Suppressor macrophage (primary cell): ENCODE data around the gene CTDSP2.
"Not testable (repeated sequence)": the region's sequence is repeated elsewhere in the genome, so short reads cannot be mapped to it uniquely, and the experiment has no call there.

Experiments used
- DNase-seq, 4 experiments: peaks; one replicate each; pipeline ENCODE4 v3.0.0-alpha.2; 2020 to 2022

Gene CTDSP2

DNA sequence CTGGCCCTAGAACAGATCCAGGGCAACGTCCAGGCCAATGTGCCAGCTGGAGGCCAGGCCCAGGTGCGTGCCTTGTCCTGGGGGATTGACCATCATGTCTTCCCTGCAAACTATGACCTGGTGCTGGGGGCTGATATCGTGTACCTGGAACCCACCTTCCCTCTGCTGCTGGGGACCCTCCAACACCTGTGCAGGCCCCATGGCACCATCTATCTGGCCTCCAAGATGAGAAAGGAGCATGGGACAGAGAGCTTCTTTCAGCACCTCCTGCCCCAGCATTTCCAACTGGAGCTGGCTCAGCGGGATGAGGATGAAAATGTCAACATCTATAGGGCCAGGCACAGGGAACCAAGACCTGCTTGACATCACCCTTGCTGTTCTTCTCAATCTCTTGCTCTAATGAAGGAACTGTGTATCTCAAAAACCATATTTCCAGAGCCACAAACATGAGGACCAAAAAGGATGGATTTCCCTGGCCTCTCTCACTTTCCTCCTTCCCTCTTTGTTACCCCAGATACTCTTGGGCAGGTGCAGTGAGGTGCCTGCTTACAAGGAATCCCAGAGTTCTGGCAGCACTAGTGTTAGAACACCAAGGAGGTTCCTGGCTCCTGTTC lies 66.1 kb downstream of the CTDSP2 start:
- no peak for DNase-seq

DNA sequence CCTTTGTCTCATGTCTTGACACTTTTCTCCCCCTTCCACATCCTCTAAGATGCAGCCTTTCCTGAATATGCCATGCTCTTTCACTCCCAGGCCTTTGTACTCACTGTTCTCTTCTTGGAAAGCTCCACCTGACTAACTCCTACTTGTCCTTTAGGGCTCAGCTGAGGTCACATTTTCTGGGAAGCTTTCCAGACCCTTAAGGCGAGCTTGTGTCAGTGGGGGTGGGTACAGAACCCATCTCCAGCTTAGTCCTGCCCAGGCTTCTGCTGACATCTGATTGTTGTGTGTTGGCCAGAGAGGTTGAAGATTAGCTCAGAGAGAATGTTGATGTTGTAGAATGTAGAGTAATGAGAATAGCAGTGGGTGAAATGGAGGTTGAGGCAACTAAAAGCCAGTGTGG lies 66.8 kb downstream of the CTDSP2 start:
- no peak for DNase-seq

DNA sequence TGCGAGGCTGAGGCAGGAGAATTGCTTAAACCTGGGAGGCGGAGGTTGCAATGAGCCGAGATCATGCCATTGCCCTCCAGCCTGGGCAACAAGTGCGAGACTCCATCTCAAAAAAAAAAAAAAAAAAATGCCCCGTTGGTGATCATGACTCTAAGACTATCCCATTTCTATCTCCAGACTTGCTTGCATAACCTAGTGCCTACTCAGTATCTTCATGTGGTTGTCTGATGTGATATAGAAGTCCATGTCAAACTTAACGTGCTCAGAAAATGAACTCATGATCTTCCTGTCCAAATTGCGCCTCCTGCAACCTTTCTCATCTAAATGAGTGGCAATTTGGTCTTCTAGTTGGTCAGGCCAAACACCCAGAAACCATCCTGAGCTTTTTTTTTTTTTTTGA lies 68.6 kb downstream of the CTDSP2 start:
- DNase-seq, result no peak

DNA sequence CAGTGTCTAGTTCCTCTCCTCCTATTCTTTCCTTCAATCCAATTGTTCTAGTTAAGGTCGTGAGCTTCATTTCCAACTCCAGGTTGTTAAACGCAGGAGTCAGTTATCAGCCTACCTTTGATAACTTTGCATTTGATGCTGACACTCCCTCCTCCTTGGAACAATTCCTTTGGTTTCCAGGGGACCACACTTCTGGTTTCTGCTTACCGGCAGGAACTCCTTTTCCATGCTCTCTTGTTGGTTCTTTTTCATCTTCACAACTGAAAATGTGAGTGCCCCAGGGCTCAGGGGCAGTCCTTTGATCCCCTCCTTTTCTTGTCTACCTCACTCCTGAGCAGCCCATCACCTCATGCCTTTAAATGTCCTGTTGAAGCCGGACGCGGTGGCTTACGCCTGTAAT lies 69.2 kb downstream of the CTDSP2 start:
- no peak for DNase-seq

DNA sequence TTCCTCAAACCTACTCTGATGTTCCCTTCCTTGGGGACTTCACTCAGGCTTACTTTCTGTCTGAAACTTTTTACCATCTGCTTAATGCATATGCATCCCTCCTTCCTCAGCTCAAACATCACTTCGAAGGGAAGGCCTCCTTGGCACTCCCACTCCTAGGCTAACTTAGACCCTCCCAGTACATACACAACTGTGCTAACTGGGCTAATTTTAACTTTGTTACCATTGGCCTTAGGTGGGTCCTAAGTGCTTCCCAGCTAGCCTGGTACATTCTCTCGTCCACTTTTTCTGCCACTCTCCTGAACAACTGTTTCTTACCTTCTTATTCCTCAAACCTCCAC lies 70.3 kb downstream of the CTDSP2 start:
- DNase-seq, result no peak

DNA sequence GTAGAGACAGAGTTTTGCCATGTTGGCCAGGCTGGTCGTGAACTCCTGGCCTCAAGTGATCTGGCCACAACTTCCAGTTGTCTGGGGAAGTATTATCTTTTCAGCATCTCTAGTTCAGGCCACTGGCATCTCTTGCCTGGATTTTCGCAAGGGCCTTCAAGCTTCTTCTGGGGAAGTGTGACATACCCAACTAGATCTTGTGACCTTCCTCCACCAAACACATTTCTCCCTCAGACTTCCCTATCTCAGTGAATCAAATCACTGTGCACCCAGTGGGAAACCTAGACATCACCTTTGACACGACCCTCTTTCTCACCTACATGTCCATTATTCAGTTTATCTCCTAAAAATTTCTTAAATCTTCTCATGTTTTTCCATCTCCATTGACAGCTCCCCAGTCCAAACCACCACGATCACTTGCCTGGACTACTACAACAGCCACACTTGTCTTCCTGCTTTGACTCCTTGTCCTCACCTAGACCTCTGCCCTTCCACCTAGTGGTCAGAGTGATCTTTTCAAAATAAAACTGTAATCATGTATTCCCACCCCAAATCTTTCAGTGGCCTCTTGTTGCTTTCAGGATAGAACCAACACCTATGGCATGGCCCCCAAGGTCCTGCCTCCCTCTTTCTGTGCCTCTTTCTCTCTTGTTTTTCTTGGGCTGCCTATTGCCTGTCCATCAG lies 70.8 kb downstream of the CTDSP2 start:
- peak; percentile 63 to 87 (median 80) for DNase-seq

DNA sequence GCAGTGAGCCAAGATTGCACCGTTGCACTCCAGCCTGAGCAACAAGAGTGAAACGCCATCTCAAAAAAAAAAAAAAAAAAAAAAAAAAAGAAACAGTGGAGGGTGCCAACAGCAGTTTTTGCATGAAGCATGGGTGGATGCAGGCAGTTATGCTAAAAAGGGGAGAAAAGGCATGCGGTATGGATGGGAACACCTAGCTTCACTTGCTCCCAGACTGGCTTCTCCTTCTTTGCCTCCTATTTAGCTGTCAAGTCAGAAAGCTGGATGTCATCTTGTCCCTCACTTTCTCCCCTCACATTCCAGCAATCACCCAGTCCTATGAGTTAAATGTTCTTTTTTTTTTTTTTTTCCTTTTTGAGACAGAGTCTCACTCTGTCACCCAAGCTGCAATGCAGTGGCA lies 71.5 kb downstream of the CTDSP2 start:
- no peak for DNase-seq

DNA sequence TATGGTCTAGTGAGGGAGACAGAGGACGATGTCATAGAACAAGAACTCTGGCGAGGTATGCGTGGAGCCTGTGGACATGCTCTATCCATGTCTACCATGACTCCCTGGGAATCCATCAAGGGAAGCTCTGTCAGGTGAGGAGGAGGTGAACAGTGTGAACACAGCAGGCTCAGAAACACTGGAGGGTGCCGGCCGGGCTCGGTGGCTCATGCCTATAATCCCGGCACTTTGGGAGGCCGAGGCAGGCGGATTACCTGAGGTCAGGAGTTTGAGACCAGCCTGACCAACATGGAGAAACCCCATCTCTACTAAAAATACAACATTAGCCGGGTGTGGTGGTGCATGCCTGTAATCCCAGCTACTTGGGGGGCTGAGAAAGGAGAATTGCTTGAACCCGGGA lies 71.9 kb downstream of the CTDSP2 start:
- not testable (repeated sequence) for DNase-seq

DNA sequence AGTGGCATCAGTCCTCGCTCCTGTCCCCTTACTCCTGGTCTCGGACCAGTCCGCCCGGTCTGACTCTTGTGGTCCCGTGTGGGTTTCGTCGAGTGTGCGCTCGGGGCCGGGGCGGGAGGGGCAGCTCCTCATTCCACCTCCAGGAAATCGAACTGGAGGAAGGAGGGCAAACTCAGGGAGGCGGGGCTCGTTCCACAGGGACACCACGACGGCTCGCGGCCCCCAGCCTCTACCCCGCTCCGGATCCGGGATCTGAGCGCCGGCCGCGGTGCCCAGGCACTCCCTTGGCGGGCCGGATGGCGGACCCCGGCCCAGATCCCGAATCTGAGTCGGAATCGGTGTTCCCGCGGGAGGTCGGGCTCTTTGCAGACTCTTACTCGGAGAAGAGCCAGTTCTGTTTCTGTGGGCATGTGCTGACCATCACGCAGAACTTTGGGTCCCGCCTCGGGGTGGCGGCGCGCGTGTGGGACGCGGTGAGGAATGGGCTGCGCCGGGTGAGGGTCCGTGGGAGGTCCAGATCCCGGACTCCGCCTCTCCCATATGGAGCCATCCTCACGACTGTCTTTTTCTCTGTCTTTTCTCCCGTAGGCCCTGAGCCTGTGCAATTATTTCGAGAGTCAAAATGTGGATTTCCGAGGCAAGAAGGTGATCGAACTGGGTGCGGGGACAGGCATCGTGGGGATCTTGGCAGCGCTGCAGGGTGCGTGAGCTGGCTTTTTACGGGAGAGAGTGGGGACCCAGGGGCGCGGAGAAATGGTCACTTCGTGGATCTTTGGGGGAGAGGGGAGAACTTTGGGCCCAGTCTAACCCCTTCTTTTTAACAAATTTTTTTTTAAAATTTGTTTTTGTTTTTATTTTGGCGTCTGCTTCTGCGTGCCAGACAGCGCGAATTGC lies 73.9 kb downstream of the CTDSP2 start, which contains the start of gene EEF1AKMT3:
Gene EEF1AKMT3 (plus strand): TSS at position 186 of the 894 bp plus-strand sequence. CDS start 111 bp downstream, at position 297.
- DNase-seq, result peak; percentile 55 to 77 (median 68)

DNA sequence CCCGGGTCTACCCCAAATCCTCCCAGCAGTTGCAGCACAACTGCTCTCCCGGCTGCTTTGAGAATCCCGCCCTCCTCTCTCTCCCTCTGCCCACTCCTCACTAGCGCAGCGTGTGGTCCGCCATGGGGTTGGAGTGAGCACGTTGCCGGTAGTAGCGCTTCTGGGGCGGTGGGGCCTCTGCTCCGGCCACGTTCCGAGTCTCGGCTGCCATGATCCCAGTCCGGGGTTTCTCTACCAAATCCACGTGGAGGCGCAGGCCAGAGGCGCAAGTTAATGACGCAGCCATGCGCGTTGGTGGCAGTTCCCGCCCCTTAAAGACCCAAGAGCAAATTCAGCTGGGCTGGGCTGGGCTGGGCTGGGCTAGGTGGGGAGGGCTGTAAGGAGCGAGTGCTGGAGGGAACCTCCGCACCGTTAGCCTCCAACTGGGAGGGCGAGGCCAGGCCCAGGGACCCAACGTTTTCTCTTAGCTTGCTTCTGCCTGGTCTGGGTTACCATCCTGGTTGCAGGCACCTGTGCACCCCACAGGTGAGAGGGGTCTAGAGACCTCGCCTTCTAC lies 74.6 kb downstream of the CTDSP2 start, which contains the start of gene METTL1:
Gene METTL1 (minus strand): TSS at position 233 of the 556 bp plus-strand sequence. CDS start 22 bp downstream, at position 211.
- DNase-seq, result peak; percentile 96 to 97 (median 96)

DNA sequence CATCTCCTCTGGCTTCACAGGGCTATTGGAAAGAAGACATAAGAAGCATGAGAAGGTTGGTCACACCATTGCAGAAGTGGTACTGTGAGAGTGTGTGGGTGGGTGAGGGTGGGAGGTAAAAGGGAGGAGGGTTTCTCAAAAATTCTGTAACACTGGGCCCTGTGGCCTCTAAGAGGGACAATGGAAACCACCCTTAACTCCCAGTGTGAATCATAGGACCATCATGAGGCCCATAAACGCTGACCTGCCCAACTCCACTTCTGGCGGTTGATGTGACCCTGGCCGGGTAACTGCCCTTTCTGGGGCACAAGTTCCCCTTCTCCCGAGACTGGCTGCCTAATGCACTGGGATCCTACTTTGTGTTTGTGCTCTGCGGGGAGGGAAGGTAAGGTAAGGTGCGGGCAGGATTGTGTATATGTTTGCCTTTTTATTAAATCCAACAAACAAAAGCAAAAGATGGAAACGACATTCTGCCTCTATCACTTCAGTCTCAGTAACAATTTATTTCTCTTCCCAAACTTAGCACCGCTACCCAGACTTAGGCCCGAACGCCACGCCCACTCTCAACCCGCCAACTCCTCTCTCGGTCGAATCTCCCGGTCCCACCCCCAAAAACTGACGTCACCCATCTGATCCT lies 75.2 kb downstream of the CTDSP2 start:
- DNase-seq, result peak; percentile 91 to 96 (median 94)

DNA sequence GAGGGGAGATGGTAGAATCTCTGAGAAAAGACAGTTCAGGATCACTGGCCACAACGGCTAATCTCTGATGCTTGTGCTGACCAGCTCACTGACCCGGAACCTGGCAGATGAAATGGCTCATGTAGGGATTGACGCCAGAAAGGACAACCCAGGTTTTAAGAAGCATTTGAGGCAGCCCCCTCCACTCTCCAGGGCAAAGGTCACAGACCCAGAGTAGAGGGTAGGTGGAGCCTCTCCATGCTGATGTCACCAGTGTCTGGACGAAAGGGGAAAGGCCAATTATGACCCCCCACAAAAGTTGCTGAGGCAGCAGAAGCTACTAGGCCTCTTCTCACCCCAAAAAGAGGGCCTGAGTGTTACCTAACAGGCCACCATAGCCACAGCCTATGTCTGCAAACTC lies 75.8 kb downstream of the CTDSP2 start:
- DNase-seq, result peak in 2 of 4 experiments; percentile 47 to 49
